Measurements from ENCODE around the gene ANKRD52. TPM values are rescaled to one million over a fixed set of nuclear protein-coding genes. Genes with fewer than 3 reads are reported as not detected.
"Not testable (repeated sequence)": the region's sequence is repeated elsewhere in the genome, so short reads cannot be mapped to it uniquely, and the experiment has no call there.

Gene ANKRD52
- total RNA-seq, 1 donor from 2014 or later = 25.1 TPM

DNA sequence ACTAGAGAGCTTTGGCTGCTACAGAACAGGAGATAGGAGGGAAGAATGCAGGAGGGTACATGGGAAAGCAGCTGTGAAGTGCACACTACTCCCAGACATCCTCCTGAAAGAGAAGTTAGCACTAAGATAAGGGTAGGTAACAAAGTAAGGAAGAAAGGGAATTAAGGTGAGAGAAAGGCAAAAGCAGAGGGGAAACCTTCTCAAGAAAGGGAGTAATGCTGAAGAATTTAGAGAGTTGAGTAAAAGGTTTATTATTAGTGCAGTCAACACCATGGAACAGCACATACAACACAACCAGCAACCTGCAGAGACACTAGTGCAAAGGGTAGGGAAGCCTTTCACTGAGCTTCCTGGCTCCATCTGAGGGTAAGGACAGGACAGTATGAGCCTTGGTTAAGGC is 53.9 kb downstream of the ANKRD52 start:
- H3K9me3 ChIP-seq (replicated peaks) = no peaks in the 10 kb centered on the region
- DNase-seq = no peak
- H3K36me3 ChIP-seq = peaks cover 43% of the 10 kb centered on the region
- peaks cover 17% of the 10 kb centered on the region for H3K4me1 ChIP-seq
- H3K4me3 ChIP-seq = no peak overlapping the region
- intact Hi-C loops (cut with micrococcal nuclease) = no loop called here
- TF ChIP-seq, protein P1, sequence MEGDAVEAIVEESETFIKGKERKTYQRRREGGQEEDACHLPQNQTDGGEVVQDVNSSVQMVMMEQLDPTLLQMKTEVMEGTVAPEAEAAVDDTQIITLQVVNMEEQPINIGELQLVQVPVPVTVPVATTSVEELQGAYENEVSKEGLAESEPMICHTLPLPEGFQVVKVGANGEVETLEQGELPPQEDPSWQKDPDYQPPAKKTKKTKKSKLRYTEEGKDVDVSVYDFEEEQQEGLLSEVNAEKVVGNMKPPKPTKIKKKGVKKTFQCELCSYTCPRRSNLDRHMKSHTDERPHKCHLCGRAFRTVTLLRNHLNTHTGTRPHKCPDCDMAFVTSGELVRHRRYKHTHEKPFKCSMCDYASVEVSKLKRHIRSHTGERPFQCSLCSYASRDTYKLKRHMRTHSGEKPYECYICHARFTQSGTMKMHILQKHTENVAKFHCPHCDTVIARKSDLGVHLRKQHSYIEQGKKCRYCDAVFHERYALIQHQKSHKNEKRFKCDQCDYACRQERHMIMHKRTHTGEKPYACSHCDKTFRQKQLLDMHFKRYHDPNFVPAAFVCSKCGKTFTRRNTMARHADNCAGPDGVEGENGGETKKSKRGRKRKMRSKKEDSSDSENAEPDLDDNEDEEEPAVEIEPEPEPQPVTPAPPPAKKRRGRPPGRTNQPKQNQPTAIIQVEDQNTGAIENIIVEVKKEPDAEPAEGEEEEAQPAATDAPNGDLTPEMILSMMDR (IDR thresholded peaks at IDR 0.05; ENCODE audit: borderline replicate concordance) = no peak
- no peaks in the 10 kb centered on the region for H3K27me3 ChIP-seq (ENCODE audit: low read depth)
- H3K27ac ChIP-seq (replicated peaks) = peak overlapping the region; percentile 56

DNA sequence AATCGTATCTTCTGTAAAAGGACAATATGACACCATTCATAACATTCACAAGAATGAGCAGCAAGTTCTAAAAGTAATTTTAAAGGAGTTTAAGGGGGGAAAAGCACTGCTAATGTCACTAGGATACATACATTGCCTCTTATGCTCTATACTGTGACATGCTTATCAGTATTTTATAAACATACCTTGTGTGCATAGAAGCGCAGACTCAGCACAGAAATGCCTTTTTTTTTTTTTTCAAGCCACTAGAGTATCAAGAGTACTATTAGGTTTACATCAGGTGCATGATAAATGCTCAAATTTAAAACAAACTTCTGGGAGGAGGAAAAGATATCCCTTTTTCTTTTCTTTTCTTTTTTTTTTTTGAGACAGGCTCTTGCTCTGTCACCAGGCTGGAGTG is 55.3 kb downstream of the ANKRD52 start:
- intact Hi-C loops (cut with micrococcal nuclease) = no loop called here
- no peak for DNase-seq
- Histone ChIP-seq H3K9me3 (replicated peaks) (no peaks in the 10 kb centered on the region), H3K27ac (replicated peaks) (no peak overlapping the region), H3K4me3 (no peak overlapping the region), H3K4me1 (peaks cover 17% of the 10 kb centered on the region), H3K27me3 (ENCODE audit: low read depth) (no peaks in the 10 kb centered on the region), H3K36me3 (peaks cover 29% of the 10 kb centered on the region)
- TF ChIP-seq, protein P1 (IDR thresholded peaks at IDR 0.05; ENCODE audit: borderline replicate concordance) = no peak

DNA sequence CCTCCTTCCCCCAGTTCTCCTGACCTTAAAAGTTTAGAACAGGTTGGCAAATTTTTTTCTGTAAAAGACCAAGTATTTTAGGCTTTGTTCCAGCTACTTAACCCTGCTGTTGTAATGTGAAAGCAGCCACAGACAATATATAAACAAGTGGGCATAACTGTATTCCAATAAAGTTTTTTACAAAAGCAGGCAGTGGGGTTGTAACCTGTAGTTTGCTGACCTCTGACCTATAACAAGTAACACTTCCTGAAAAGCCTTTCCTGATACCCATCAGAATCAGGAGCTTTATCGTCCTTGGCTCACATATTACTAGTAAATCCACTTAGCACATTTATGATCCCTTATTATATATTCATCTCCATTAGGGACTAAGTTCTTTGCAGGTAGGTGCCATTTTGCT is 55.8 kb downstream of the ANKRD52 start:
- H3K4me3 ChIP-seq = no peak overlapping the region
- DNase-seq = no peak
- no peaks in the 10 kb centered on the region for H3K9me3 ChIP-seq (replicated peaks)
- no peak overlapping the region for H3K27ac ChIP-seq (replicated peaks)
- H3K27me3 ChIP-seq (ENCODE audit: low read depth) = no peaks in the 10 kb centered on the region
- H3K36me3 ChIP-seq = peaks cover 24% of the 10 kb centered on the region
- peaks cover 17% of the 10 kb centered on the region for H3K4me1 ChIP-seq
- intact Hi-C loops (cut with micrococcal nuclease) = no loop called here
- TF ChIP-seq, protein P1 (IDR thresholded peaks at IDR 0.05; ENCODE audit: borderline replicate concordance) = no peak

DNA sequence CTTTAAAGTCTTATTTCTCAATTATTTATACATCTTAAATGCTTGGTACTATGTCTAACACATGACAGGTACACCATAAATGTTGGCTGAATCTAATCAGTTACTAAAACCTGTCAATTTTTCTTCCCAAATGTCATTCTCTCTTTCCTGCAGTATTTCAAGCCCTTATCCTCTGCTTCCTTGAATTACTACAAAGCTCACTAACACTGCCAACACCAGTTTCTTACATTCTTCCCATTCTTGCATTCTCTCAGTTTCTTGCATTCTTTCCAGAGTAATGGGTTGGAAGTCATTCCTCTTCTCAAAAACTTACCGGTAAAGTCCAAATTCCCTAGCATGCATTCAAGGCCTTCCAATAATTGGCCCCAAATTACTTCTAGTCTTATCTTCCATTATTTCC is 59.3 kb downstream of the ANKRD52 start:
- peaks cover 7% of the 10 kb centered on the region for H3K4me1 ChIP-seq
- H3K9me3 ChIP-seq (replicated peaks) = no peaks in the 10 kb centered on the region
- H3K36me3 ChIP-seq = no peaks in the 10 kb centered on the region
- intact Hi-C loops (cut with micrococcal nuclease) = no loop called here
- no peak for DNase-seq
- TF ChIP-seq, protein P1 (IDR thresholded peaks at IDR 0.05; ENCODE audit: borderline replicate concordance) = no peak
- no peak overlapping the region for H3K27ac ChIP-seq (replicated peaks)
- no peaks in the 10 kb centered on the region for H3K27me3 ChIP-seq (ENCODE audit: low read depth)
- no peak overlapping the region for H3K4me3 ChIP-seq

DNA sequence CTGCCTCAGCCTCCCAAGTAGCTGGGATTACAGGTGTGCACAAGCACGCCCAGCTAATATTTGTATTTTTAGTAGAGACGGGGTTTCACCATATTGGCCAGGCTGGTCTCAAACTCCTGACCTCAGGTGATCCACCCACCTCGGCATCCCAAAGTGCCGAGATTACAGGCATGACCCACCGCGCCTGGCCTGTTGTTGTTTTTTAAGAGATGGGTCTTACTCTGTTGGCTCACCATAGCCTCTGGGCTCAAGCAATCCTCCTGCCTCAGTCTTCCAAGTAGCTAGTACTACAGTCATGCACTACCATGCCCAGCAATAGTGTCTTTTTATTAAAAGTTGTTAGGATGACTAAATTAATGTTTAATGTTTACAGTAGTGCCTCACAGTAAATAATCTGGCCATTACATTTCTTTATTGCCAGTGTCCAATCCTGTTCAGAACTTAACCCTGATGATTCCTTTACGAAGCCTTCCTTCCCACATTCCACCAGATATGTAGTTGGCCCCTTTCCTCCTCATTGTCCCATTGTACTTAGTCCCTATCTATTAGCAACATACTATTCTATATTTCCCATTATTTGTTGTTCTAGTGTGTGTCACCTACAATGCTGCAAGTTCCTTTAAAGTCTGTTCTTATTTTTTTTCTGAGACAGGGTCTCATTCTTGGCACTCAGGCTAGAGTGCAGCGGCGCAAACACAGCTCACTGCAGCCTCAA is 60.1 kb downstream of the ANKRD52 start:
- no peaks in the 10 kb centered on the region for H3K36me3 ChIP-seq
- H3K4me1 ChIP-seq = peaks cover 7% of the 10 kb centered on the region
- no peaks in the 10 kb centered on the region for H3K27me3 ChIP-seq (ENCODE audit: low read depth)
- TF ChIP-seq, protein P1 (IDR thresholded peaks at IDR 0.05; ENCODE audit: borderline replicate concordance) = no peak
- DNase-seq = no peak
- H3K9me3 ChIP-seq (replicated peaks) = no peaks in the 10 kb centered on the region
- no peak overlapping the region for H3K27ac ChIP-seq (replicated peaks)
- H3K4me3 ChIP-seq = no peak overlapping the region
- intact Hi-C loops (cut with micrococcal nuclease) = no loop called here

DNA sequence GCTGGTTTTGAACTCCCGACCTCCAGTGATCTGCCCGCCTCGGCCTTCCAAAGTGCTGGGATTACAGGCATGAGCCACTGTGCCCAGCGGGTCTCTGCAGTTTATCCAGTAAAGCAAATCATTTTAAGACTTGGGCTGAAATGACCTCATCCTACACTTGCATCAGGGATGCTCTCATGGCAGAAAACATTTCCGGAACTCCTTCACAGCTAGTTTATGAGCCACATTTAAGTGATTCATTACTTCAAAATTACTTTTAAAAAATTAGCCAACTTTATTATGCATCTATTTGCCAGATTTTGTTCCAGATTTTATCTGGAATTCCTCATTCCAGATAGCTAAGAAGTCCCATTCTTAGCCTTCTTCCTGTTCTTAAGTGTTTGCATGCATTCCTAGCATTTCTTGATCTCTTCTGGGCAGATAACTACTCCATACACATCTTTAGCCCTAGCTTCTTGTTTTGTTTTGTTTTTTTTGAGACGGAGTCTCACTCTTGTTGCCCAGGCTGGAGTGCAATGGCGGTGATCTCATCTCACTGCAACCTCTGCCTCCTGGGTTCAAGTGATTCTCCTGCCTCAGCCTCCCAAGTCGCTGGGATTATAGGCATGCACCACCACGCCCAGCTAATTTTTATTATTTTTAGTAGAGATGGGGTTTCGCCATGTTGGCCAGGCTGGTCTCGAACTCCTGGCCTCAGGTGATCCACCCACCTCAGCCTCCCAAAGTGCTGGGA is 61.2 kb downstream of the ANKRD52 start:
- DNase-seq; H3K27me3 ChIP-seq (ENCODE audit: low read depth); intact Hi-C loops (cut with micrococcal nuclease); H3K4me1 ChIP-seq; H3K36me3 ChIP-seq; H3K9me3 ChIP-seq (replicated peaks); H3K4me3 ChIP-seq: not testable (repeated sequence)
- peak overlapping the region; percentile 58 for H3K27ac ChIP-seq (replicated peaks)

Data from left ventricle myocardium inferior (tissue), 1 donor.